Endothelial cell of umbilical vein (primary cell): ENCODE measurements around the gene ASB2. TPM values are rescaled to one million over a fixed set of nuclear protein-coding genes. Genes with fewer than 3 reads are reported as not detected.

ENCODE experiments used
- BruUV-seq: library from RNA; stranded (reverse); fragments of 400-500 nt; replicated peaks from 2 replicates; lab custom pipeline; 2021; lab: Mats Ljungman, UMichigan
- CTCF ChIA-PET: fragments of 300-600, 350-600 bp; sonication (Branson Sonifier 250); formaldehyde crosslinking; loops from one replicate; lab custom pipeline; 2021; ENCODE audit warnings: antibody characterized with exemption, inconsistent platforms; lab: Charles Lee
- POLR2A ChIA-PET: fragments of 300-600, 350-600 bp; sonication (Branson Sonifier 250); formaldehyde crosslinking; loops from one replicate; lab custom pipeline; 2021; ENCODE audit warnings: antibody characterized with exemption, inconsistent platforms; lab: Charles Lee
- DNase-seq: peaks from one replicate; pipeline ENCODE4 v3.0.0-alpha.2; 2011; ENCODE audit warnings: low read depth, low spot score
- FAIRE-seq: peaks from 2 replicates; lab custom pipeline; 2011; peaks lifted over from hg19 to GRCh38; lab: Jason Lieb, UNC
- H2AFZ ChIP-seq: 2 replicates; pipeline ENCODE4 v1.6.0; 2012; ENCODE audit warnings: low read depth, low read length, control low read depth, inconsistent platforms
- H3K27ac ChIP-seq: 2 replicates; pipeline ENCODE4 v1.5.1; 2011; ENCODE audit warnings: low read depth, mild to moderate bottlenecking, control low read depth, low read length, moderate library complexity; ENCODE audit not compliant: insufficient read depth
- H3K27me3 ChIP-seq, 2 experiments: 2 replicates each; pipeline versions ENCODE4 v1.6.0 to v1.6.1; 2011; ENCODE audit warnings: low read length in 2 of 2, mixed read lengths in 1 of 2; ENCODE audit not compliant: control insufficient read depth in 2 of 2, insufficient read depth in 2 of 2
- H3K36me3 ChIP-seq, 2 experiments: 2 replicates in 1 of 2; 3 replicates in 1 of 2; pipeline ENCODE4 v1.5.1; 2011; ENCODE audit warnings: low read length in 2 of 2, mild to moderate bottlenecking in 1 of 2, moderate library complexity in 1 of 2; ENCODE audit not compliant: control insufficient read depth in 2 of 2, insufficient read depth in 2 of 2; ENCODE audit errors: extremely low read depth in 1 of 2
- H3K4me1 ChIP-seq: 3 replicates; pipeline ENCODE4 v1.5.1; 2011; ENCODE audit warnings: mild to moderate bottlenecking, low read length; ENCODE audit not compliant: control insufficient read depth, insufficient read depth; ENCODE audit errors: extremely low read depth
- H3K4me2 ChIP-seq: 2 replicates; pipeline ENCODE4 v1.6.1; 2011; ENCODE audit warnings: low read length, control low read depth, mixed read lengths; ENCODE audit not compliant: insufficient read depth
- H3K4me3 ChIP-seq, 3 experiments: fragments of 200-600 bp in 1 of 3; sonication (generic), shearing (Covaris generic) in 1 of 3; replicated peaks in 1 of 3; 2 replicates each; pipeline ENCODE4 v1.5.1; 2011 to 2016; ENCODE audit warnings: control low read depth in 3 of 3, low read length in 3 of 3, mild to moderate bottlenecking in 2 of 3, inconsistent platforms in 1 of 3, low read depth in 1 of 3, moderate library complexity in 1 of 3; ENCODE audit not compliant: insufficient read depth in 1 of 3
- H3K79me2 ChIP-seq: 2 replicates; pipeline ENCODE4 v1.6.0; 2012; ENCODE audit warnings: low read length, inconsistent platforms; ENCODE audit not compliant: control insufficient read depth, insufficient read depth
- H3K9ac ChIP-seq: replicated peaks from 2 replicates; pipeline ENCODE3; 2011; ENCODE audit warnings: low read length, control low read depth; ENCODE audit not compliant: insufficient read depth; ENCODE audit errors: extremely low read depth
- H3K9me1 ChIP-seq: replicated peaks from 3 replicates; pipeline ENCODE4 v1.6.0; 2011; ENCODE audit warnings: mild to moderate bottlenecking, low read length; ENCODE audit not compliant: control insufficient read depth, insufficient read depth; ENCODE audit errors: extremely low read depth
- H3K9me3 ChIP-seq: replicated peaks from 2 replicates; pipeline ENCODE4 v1.5.1; 2012; ENCODE audit warnings: low read length, inconsistent platforms; ENCODE audit not compliant: control insufficient read depth, insufficient read depth
- H4K20me1 ChIP-seq: replicated peaks from 2 replicates; pipeline ENCODE3; 2011; ENCODE audit warnings: mild to moderate bottlenecking, low read length; ENCODE audit not compliant: control insufficient read depth, insufficient read depth; ENCODE audit errors: extremely low read depth
- EZH2 ChIP-seq: IDR thresholded peaks from 2 replicates; pipeline ENCODE4 v1.6.1; 2012; ENCODE audit warnings: borderline replicate concordance, low read depth, mild to moderate bottlenecking, moderate library complexity, low read length, inconsistent platforms; ENCODE audit not compliant: severe bottlenecking
- FOS ChIP-seq: IDR thresholded peaks from 2 replicates; pipeline ENCODE4 v1.6.1; 2011; ENCODE audit warnings: mild to moderate bottlenecking, low read length, moderate library complexity, borderline replicate concordance; ENCODE audit not compliant: insufficient read depth
- GATA2 ChIP-seq: IDR thresholded peaks from 2 replicates; pipeline ENCODE4 v1.7.0; 2011; ENCODE audit warnings: low read depth, mild to moderate bottlenecking, moderate library complexity, mixed read lengths, low read length; ENCODE audit not compliant: insufficient read length, insufficient read depth
- JUN ChIP-seq: IDR thresholded peaks from 2 replicates; pipeline ENCODE4 v1.6.1; 2011; ENCODE audit warnings: borderline replicate concordance, low read depth; ENCODE audit not compliant: insufficient read length, insufficient read depth
- MAX ChIP-seq: IDR thresholded peaks from 2 replicates; pipeline ENCODE4 v1.6.1; 2011; ENCODE audit not compliant: insufficient read depth, insufficient read length
- MYC ChIP-seq: IDR thresholded peaks from one replicate; pipeline ENCODE4 v1.6.1; 2011; ENCODE audit warnings: mild to moderate bottlenecking, low read depth, low read length
- POLR2A ChIP-seq: IDR thresholded peaks from 2 replicates; pipeline ENCODE4 v1.6.1; 2012; ENCODE audit warnings: low read depth, mild to moderate bottlenecking, control low read depth, low read length
- POLR2AphosphoS5 ChIP-seq: IDR thresholded peaks from 2 replicates; pipeline ENCODE4 v1.6.1; 2012; ENCODE audit warnings: low read depth, mild to moderate bottlenecking, control low read depth, low read length, moderate library complexity; ENCODE audit not compliant: insufficient read depth
- dilution Hi-C: fragments of 300-500 bp; cut with MboI; formaldehyde crosslinking; loops from one replicate; pipeline ENCODE4 v1.15.0; 2019; ENCODE audit warnings: low sequenced_read_pairs; ENCODE audit not compliant: extremely low pct_ligation_motif_present
- intact Hi-C: fragments of 100-400 bp; cut with micrococcal nuclease; formaldehyde crosslinking; loops from one replicate; pipeline ENCODE4 v1.10.0; 2022
- polyA plus RNA-seq, 4 experiments: library from polyadenylated mRNA; depleted of rRNA in 3 of 4; stranded (reverse) in 3 of 4; unstranded in 1 of 4; fragments of >200 nt; gene quantifications; 2 replicates each; pipeline versions ENCODE4 v1.2.1 to v1.2.3, GENCODE V29; 2011 to 2012; ENCODE audit warnings: missing spikeins in 1 of 4
- total RNA-seq: library from RNA; stranded (reverse); gene quantifications from 2 replicates; pipeline ENCODE4 v1.2.3, GENCODE V29; 2021
- TF ChIP-seq, protein P1 (sequence below), 2 donors: IDR thresholded peaks; 1 replicate in 1 of 2; 2 replicates in 1 of 2; pipeline ENCODE4 v1.5.1; 2011; ENCODE audit warnings: low read length in 2 of 2, mild to moderate bottlenecking in 2 of 2, moderate library complexity in 2 of 2, control low read depth in 1 of 2, inconsistent platforms in 1 of 2, low read depth in 1 of 2; ENCODE audit not compliant: insufficient read depth in 1 of 2; ENCODE audit errors: extremely low read depth in 1 of 2

Gene ASB2
- total and polyA plus RNA-seq, 2 donors (not counting 3 experiments of a cell fraction or from before 2014, with no cell fraction given), result not detected

DNA sequence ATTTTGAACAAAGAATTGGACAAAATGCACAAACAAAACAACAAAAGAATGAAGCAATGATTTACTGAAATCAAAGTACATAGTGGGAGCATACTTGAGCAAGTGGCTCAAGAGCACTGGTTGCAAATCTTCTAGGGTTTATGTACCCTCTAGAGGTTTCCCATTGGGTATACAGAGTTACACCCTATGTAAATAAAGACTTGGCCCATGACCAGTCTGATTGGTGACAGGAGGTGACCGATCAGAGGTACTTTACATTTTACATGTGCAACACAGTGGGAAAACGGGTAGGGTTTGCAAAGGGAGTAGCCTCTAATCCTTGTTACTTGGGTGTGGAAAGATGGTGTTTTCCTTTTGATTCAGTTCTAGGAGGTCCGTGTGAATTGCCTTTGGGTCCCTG, 59.9 kb downstream of the ASB2 start:
- dilution Hi-C loops (no loop called here), intact Hi-C loops (no loop called here)
- Histone ChIP-seq H4K20me1 (no peaks in the 10 kb centered on the region), H3K4me3 (no peak overlapping the region), H3K9me1 (no peaks in the 10 kb centered on the region), H3K4me1 (no peaks in the 10 kb centered on the region), H2AFZ (no peak overlapping the region), H3K9me3 (no peaks in the 10 kb centered on the region), H3K27ac (no peak overlapping the region), H3K4me2 (no peak overlapping the region), H3K36me3 (no peaks in the 10 kb centered on the region), H3K79me2 (no peaks in the 10 kb centered on the region), H3K9ac (no peak overlapping the region), H3K27me3 (no peaks in the 10 kb centered on the region)
- BruUV-seq, result no TSS peak
- DNase-seq, result no peak
- TF ChIP-seq FOS (no peak), MAX (no peak), POLR2AphosphoS5 (no peak), POLR2A (no peak), MYC (no peak), EZH2 (no peak), JUN (no peak), GATA2 (no peak)
- TF ChIP-seq, protein P1, sequence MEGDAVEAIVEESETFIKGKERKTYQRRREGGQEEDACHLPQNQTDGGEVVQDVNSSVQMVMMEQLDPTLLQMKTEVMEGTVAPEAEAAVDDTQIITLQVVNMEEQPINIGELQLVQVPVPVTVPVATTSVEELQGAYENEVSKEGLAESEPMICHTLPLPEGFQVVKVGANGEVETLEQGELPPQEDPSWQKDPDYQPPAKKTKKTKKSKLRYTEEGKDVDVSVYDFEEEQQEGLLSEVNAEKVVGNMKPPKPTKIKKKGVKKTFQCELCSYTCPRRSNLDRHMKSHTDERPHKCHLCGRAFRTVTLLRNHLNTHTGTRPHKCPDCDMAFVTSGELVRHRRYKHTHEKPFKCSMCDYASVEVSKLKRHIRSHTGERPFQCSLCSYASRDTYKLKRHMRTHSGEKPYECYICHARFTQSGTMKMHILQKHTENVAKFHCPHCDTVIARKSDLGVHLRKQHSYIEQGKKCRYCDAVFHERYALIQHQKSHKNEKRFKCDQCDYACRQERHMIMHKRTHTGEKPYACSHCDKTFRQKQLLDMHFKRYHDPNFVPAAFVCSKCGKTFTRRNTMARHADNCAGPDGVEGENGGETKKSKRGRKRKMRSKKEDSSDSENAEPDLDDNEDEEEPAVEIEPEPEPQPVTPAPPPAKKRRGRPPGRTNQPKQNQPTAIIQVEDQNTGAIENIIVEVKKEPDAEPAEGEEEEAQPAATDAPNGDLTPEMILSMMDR (IDR thresholded peaks at IDR 0.05; ENCODE audit: extremely low read depth in 1 of 2, insufficient read depth in 1 of 2, low read depth in 1 of 2, low read length in 2 of 2), result no peak
- CTCF ChIA-PET, result interaction anchor here (1.1 kb wide), 1 partner anchor 23 kb away, joined by 3 read pairs; no protein-coding TSS in a partner anchor
- no peak for FAIRE-seq
- POLR2A ChIA-PET, result no interaction called here
